GM19099 (cell line): ENCODE results near the gene KRTAP19-4.

Experiments
- POLR2A ChIP-seq: IDR thresholded peaks from 3 replicates; pipeline ENCODE4 v1.6.1; 2011; ENCODE audit warnings: low read depth; ENCODE audit not compliant: insufficient read length; ENCODE audit errors: extremely low read depth

Gene KRTAP19-4, protein sequence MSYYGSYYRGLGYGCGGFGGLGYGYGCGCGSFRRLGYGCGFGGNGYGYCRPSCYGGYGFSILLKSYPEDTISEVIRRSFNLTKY

DNA sequence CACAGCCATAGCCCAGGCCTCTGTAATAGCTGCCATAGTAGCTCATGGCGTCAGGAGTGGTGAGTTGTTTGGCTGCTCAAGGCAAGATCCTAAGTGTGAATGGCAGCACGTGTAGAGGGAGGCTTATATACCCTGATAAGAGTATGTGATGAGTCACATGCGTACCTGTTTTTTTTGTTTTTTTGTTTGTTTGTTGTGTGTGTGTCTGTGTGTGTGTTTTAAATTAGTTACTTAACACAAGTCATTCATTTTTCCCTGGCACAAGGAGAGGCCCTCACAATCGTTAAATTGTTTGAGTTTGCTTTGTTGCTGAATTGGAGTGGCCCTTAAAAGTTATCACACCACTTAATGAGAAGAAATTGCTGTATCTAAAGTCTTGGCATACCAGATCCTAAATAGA lies at the start of gene KRTAP19-4:
KRTAP19-4 (minus strand) TSS at position 101 of the 400 bp plus-strand sequence; CDS start at position 46, 55 bp downstream.
- TF ChIP-seq POLR2A = no peak

DNA sequence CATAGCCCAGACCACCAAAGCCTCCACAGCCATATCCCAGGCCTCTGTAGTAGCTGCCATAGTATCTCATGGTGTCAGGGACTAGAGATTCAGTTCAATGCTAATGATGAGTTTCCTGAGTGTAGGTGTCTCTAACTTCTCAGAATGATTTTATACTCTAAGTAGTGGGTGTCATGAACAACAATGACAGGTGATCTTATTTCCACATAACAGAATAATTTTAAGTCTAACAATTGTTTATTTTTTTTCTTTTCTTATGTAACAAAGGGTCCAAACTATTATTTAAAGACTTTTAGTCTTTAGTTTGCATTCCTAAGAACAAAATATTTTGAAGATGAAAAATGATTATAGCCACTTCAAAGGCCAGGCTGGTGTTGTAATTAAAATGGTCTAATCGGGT lies 44.8 kb upstream of the KRTAP19-4 start, which contains the start of gene KRTAP19-6:
KRTAP19-6 (minus strand) TSS at position 101 of the 400 bp plus-strand sequence; CDS start at position 70, 31 bp downstream.
- TF ChIP-seq POLR2A = no peak

- TF ChIP-seq POLR2A = no peak
These were observed 21.9 kb upstream of the KRTAP19-4 start for GRCh38 chr21:30518876-30519275.

DNA sequence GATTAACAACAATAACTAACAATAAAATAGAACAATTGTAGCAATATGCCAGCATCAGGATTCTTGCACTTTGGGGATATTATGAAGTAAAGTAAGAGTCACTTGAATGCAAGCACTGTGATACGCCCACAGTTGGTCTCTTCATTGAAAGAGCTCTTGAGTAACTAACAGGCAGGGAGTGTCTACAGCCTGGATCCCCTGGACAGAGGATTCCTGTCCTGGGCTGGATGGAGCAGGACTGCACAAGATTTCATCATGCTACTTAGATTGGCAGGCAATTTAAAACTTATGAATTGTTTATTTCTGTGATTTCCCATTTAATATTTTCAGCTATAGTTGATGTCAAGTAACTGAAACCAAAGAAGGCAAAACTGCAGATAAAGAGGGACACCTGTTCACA lies 18.7 kb upstream of the KRTAP19-4 start:
- TF ChIP-seq POLR2A = no peak

DNA sequence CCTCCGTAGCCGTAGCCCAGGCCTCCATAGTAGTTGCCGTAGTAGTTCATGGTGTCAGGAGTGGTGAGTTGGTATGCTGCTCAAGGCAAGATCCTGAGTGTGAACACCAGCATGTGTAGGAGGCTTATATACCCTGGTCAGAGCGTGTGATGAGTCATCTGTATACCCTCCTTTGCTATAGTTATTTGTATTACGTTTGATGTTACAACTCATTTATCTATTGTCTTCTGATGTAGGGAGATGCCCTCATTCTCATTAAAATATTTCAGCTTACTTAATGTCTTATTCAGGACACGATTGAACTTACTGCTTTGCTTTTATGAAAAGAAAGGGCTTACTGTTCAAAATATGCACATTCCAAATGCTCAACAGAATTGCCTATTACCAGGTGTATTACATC lies 5.1 kb upstream of the KRTAP19-4 start, which contains the start of gene KRTAP19-5:
KRTAP19-5 (minus strand) TSS at position 101 of the 400 bp plus-strand sequence; CDS start at position 50, 51 bp downstream.
- TF ChIP-seq POLR2A = no peak

- TF ChIP-seq POLR2A = no peak
These were observed 5.0 kb downstream of the KRTAP19-4 start, which contains the start of gene KRTAP19-3 for GRCh38 chr21:30491963-30492428. KRTAP19-3 (minus strand) TSS chr21:30492013; CDS start chr21:30491957, 56 bp downstream.

GRCh38 chr21:30487336-30487735 lies 9.6 kb downstream of the KRTAP19-4 start, which contains the start of gene KRTAP19-2:
KRTAP19-2 (minus strand) TSS chr21:30487436; CDS start chr21:30487348, 88 bp downstream.
- TF ChIP-seq POLR2A = no peak

DNA sequence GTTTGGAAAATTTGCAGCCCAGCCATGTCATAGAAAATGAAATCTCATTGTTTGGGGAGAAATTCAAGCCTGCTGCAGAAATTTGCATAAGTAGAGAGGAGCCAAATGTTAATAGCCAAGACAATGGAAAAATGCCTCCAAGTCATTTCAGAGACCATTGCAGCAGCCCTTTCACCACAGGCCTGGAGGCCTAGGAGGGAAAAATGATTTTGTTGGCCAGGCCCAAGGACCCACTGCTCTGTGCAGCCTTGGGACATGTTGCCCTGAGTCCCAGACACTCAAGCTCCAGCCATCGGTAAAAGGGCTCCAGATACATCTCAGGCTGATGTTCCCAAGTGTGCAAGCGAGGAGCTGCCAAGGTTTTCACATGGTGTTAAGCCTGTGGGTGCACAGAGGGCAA lies 10.8 kb downstream of the KRTAP19-4 start:
- TF ChIP-seq POLR2A = no peak

- TF ChIP-seq POLR2A = no peak
These were observed 14.8 kb downstream of the KRTAP19-4 start for GRCh38 chr21:30482130-30482529.

- TF ChIP-seq POLR2A = no peak
These were observed 16.8 kb downstream of the KRTAP19-4 start, which contains the start of gene KRTAP19-1 for GRCh38 chr21:30480145-30480544. KRTAP19-1 (minus strand) TSS chr21:30480367; CDS start chr21:30480317, 50 bp downstream.

- no peak for TF ChIP-seq POLR2A
These were observed 17.7 kb downstream of the KRTAP19-4 start for GRCh38 chr21:30479259-30479658.

DNA sequence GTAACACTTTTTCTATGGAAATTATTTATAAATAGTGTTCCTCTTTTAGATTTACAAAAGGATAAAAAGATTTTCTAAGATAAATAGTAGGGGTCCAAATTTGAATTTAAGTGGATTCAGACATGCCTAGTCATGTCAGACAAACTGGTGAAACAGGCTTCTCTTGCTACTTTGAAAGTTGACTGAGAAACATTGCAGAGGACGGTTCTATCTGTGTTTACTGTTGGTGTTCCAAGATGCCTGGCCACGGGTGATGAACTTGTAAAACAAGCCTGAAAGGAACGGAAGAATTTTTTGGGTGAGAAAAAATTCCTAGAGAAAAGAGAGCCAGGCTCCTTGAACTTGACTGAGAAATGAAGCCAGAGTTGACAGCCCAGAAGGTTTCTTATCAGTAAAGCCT lies 19.0 kb downstream of the KRTAP19-4 start:
- no peak for TF ChIP-seq POLR2A

DNA sequence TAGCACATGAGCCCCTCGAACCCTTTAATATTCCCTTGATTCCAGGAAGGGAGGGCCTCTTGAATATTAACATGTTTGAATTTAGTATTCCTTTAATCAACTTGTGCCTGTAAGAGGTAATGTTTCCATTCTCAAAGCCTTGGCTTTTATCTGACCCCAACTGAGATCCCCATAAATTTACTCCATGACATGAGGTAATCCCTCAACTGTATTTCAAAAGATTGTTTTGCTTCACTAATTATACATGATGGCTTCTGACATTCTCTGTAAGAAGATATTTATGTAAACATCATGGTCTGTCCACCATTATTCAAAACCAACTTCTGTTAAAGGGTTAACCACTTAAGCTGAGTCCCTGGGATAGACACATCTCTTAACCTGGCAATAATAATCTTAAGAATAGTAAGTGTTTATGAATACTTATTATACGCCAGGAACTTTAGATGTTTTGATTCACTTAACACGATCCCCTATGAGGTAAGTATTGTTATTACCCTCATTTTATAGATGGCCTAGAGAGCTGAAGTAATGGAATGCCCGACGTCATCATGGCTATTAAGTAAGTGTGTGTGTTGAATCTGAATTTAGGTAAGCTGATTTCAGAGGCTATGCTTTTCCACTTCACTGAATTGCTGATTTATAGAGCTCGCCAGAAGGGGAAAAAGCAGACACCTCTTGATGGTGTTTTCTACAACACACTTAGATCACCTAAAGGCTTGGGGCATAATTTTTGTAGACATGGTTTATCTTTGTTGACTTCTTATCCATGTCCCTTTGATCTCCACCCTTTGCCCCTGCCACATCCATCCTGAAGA lies 27.9 kb downstream of the KRTAP19-4 start:
- TF ChIP-seq POLR2A = no peak

DNA sequence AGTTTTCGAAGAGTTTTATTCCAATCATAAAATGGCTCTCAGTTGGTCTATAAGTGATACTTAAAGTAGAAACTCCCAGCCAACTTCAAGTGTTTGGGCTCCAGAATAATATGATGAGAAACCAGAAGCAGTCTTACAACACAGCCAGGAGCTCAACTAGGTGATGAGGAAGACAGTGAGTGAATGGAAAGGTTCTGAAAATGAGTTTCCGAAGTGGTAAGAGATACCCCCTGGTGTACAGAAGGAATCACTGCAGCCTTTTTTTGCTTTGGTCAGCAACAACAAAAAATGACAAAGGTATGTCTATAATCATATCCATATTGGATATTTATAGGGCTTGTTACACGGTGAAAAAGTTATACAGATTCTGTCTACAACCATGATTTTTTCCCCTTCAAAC lies 33.3 kb downstream of the KRTAP19-4 start:
- TF ChIP-seq POLR2A = no peak

DNA sequence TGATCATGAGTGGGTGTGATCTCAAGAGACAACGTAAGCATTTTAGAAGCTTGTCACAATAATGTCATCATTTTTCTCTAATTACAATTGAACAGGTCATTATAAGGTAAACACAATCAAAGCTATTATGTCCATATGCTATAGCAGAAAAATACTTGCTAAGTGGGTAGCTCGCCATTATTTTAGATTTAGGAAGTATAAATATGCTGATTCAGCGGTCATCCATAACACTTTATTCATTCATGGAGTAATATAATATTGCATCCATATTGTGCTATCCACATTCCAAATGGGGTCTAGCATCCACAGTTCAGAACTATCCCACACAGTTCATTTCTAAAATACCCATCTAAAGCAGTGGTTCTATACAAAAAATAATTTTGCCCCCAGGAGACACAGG lies 48.5 kb downstream of the KRTAP19-4 start:
- no peak for TF ChIP-seq POLR2A

- no peak for TF ChIP-seq POLR2A
These were observed 49.9 kb downstream of the KRTAP19-4 start for GRCh38 chr21:30447056-30447455.
